Dermis lymphatic vessel endothelial cell (primary cell): ENCODE measurements around the gene MOGAT2. TPM values are rescaled to one million over a fixed set of nuclear protein-coding genes. Genes with fewer than 3 reads are reported as not detected.

Experiments used
- total RNA-seq: library from RNA; depleted of rRNA; stranded (reverse); fragments of >200 nt; gene quantifications from 2 replicates; pipeline ENCODE4 v1.2.1, GENCODE V29; 2014

MOGAT2 gene
- 0.09 TPM in 1 of 2 replicates, not detected in the other for total RNA-seq

DNA sequence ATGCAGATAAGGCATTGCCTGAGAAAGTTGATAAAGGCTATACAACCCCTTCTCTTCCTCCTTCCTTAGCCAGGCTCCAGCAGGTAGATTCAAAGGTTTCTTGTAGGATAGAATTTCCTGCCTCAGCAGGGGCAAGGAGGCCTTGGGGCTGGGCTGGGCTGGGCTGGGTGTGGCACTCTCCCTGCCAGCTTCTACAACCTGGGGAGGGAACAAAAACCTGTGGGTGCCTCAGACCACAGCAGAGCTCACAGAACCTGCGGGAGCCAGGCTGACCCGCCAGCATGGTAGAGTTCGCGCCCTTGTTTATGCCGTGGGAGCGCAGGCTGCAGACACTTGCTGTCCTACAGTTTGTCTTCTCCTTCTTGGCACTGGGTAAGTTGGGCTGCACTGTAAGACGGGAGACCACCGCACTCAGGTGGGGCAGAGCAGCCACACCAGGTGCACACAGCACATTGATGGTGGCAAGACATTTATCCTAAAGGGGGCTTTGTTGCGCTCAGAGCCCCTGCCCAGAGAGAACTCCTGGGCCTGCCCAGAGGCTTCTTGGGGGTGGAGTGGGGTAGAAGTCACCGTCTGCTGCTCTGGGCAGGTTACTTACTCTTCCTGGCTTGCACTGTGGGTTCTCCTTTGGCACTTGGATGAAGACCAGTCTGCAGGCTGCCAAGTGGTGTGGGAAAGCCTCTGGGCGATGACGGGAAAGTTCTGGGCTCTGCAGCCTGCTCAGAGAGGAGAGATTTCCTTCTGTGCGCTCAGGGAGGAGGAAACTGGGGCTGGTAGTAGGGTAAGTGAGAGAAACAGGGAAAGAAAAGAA, at the start of gene MOGAT2:
MOGAT2 (plus strand) TSS at position 231 of the 811 bp plus-strand sequence; CDS start at position 282, 51 bp downstream.

DNA sequence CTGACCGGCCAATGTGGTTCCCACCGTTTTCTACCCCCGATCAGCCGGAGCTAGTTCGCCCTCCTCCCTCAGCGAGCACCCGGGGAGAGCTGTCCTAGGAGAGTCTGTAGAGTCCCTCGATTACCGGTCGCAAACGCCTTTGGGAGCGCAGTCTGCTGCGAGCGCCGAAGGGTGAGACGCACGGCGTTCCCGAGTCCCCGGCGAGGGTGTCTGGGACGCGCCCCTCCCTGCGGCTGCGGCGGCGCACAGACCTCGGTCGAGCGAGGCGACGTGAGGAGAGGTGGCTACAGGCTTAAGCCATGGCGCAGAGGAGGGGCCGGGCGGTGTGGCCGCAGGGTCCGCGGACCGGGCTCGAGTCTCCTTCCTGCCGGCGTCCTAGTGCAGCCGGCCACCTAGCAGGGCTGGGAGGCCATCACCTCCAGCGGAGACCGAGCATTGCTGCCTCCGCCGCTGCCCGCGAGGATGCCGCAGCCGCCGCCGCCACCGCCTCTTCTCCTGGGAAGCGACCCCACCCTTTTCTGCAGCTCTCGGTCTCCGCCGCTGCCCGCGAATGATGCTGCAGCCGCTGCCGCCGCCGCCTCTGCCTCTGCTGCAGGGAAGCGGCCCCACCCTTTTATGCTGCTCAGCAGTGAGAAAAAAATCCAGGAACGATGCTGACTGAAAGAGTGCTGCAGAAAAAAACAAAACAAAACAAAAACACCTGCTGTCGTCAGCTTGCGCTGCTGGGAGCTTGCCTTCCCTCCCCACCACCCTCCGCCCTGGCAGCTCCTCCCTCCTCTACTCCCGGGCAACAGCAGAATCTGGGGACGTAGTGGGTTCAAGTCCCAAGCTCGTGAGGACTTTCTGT, 49.0 kb upstream of the MOGAT2 start, which contains the start of gene MAP6:
MAP6 (minus strand) TSS at position 588 of the 847 bp plus-strand sequence. CDS start 669 bp downstream, outside the sequence.

GRCh38 chr11:75768112-75768908, 50.7 kb downstream of the MOGAT2 start, which contains the start of gene DGAT2:
Gene DGAT2, plus strand, starts transcription at chr11:75768778. Its CDS starts 214 bp downstream, at chr11:75768992.

Other genes with a start within 250 kb of the MOGAT2 start
- 13.0 and 15.5 TPM in 2 replicates for gene GDPD5, start 191.9 kb upstream of the MOGAT2 start, total RNA-seq
- 238 and 300 TPM in 2 replicates for gene SERPINH1, start 155.6 kb upstream of the MOGAT2 start, total RNA-seq
- 0.11 and 0.77 TPM in 2 replicates for gene MAP6, start 48.8 kb upstream of the MOGAT2 start, total RNA-seq
- 0.11 and 0.26 TPM in 2 replicates for gene DGAT2, start 50.9 kb downstream of the MOGAT2 start, total RNA-seq
- gene UVRAG, start 97.4 kb downstream of the MOGAT2 start, total RNA-seq: 39.1 and 60.3 TPM in 2 replicates